Neural cell (in vitro differentiated cells): ENCODE data around the gene NUTM1.
"Not testable (repeated sequence)": the region's sequence is repeated elsewhere in the genome, so short reads cannot be mapped to it uniquely, and the experiment has no call there.

Experiments used
- CTCF ChIP-seq: fragments of 450-650 bp; IDR thresholded peaks from 2 replicates; pipeline ENCODE4 v1.5.1; 2014; ENCODE audit warnings: antibody characterized with exemption, mild to moderate bottlenecking, moderate library complexity; ENCODE audit not compliant: poor library complexity, severe bottlenecking
- EP300 ChIP-seq: fragments of 450-650 bp; conservative IDR thresholded peaks from 2 replicates; pipeline ENCODE4 v1.6.1; 2014; ENCODE audit warnings: antibody characterized with exemption, mild to moderate bottlenecking, moderate library complexity; ENCODE audit not compliant: poor library complexity, severe bottlenecking
- EZH2 ChIP-seq: fragments of 200-600, 300-800 bp; shearing (Covaris generic), sonication (generic); IDR thresholded peaks from 2 replicates; pipeline ENCODE4 v1.6.1; 2014; ENCODE audit warnings: antibody characterized with exemption, low read length, borderline replicate concordance, mild to moderate bottlenecking; ENCODE audit not compliant: insufficient read depth, poor library complexity, severe bottlenecking
- POLR2AphosphoS5 ChIP-seq: IDR thresholded peaks from 2 replicates; pipeline ENCODE4 v1.6.1; 2012
- RAD21 ChIP-seq: fragments of 450-650 bp; conservative IDR thresholded peaks from 2 replicates; pipeline ENCODE4 v1.6.1; 2014; ENCODE audit warnings: antibody characterized with exemption, mild to moderate bottlenecking, moderate library complexity
- REST ChIP-seq: IDR thresholded peaks from 2 replicates; pipeline ENCODE4 v1.6.1; 2012; ENCODE audit warnings: borderline replicate concordance

GRCh38 chr15:34375541-34375940 lies 32.4 kb downstream of the NUTM1 start:
- not testable (repeated sequence) for TF ChIP-seq POLR2AphosphoS5, CTCF, REST, EZH2, RAD21, EP300
